ENCODE data around the gene ANKFN1. TPM values are rescaled to one million over a fixed set of nuclear protein-coding genes. Genes with fewer than 3 reads are reported as not detected.
"Not testable (repeated sequence)": the region's sequence is repeated elsewhere in the genome, so short reads cannot be mapped to it uniquely, and the experiment has no call there.

The ANKFN1 gene
- total RNA-seq, 1 experiment from 2014 or later: not detected

GRCh38 chr17:56407086-56407485 lies 253.8 kb downstream of the ANKFN1 start:
- CTCF ChIA-PET: no interaction called here
- Histone ChIP-seq H3K4me3 (ENCODE audit: low read depth, low read length, poor library complexity, severe bottlenecking) (no peak overlapping the region), H3K36me3 (ENCODE audit: insufficient read depth, low read length, poor library complexity, severe bottlenecking) (no peaks in the 10 kb centered on the region), H3K27me3 (replicated peaks; ENCODE audit: insufficient read depth, low read depth, low read length, poor library complexity) (no peaks in the 10 kb centered on the region), H3K4me1 (ENCODE audit: insufficient read depth, low read length, poor library complexity, severe bottlenecking) (no peaks in the 10 kb centered on the region), H3K9me3 (ENCODE audit: low read depth, low read length, poor library complexity, severe bottlenecking) (no peaks in the 10 kb centered on the region), H3K27ac (ENCODE audit: low read depth, low read length, poor library complexity, severe bottlenecking) (no peak overlapping the region)
- BruUV-seq (replicated peaks): no TSS peak
- intact Hi-C loops (cut with micrococcal nuclease; ENCODE audit: unreplicated experiment): no loop called here
- POLR2A ChIA-PET (ENCODE audit: low non-redundant PET): no interaction called here
- no peak for DNase-seq (ENCODE audit: low spot score)
- TF ChIP-seq CTCF (conservative IDR thresholded peaks at IDR 0.05; ENCODE audit: low read depth, low read length): no peak
- TF ChIP-seq EZH2 (IDR thresholded peaks at IDR 0.05; ENCODE audit: borderline replicate concordance, low read depth, low read length, poor library complexity, severe bottlenecking): no peak

- BruUV-seq (replicated peaks); H3K9me3 ChIP-seq (ENCODE audit: low read depth, low read length, poor library complexity, severe bottlenecking); H3K27ac ChIP-seq (ENCODE audit: low read depth, low read length, poor library complexity, severe bottlenecking); DNase-seq (ENCODE audit: low spot score); H3K36me3 ChIP-seq (ENCODE audit: insufficient read depth, low read length, poor library complexity, severe bottlenecking); H3K27me3 ChIP-seq (replicated peaks; ENCODE audit: insufficient read depth, low read depth, low read length, poor library complexity); H3K4me3 ChIP-seq (ENCODE audit: low read depth, low read length, poor library complexity, severe bottlenecking); CTCF ChIA-PET; intact Hi-C loops (cut with micrococcal nuclease; ENCODE audit: unreplicated experiment); H3K4me1 ChIP-seq (ENCODE audit: insufficient read depth, low read length, poor library complexity, severe bottlenecking); POLR2A ChIA-PET (ENCODE audit: low non-redundant PET): not testable (repeated sequence)
Observed at GRCh38 chr17:56412356-56412755, 259.1 kb downstream of the ANKFN1 start.

GRCh38 chr17:56416682-56417351 lies 263.5 kb downstream of the ANKFN1 start:
- Histone ChIP-seq H3K27me3 (replicated peaks; ENCODE audit: insufficient read depth, low read depth, low read length, poor library complexity) (peaks cover 4% of the 10 kb centered on the region), H3K9me3 (ENCODE audit: low read depth, low read length, poor library complexity, severe bottlenecking) (peaks cover 7% of the 10 kb centered on the region), H3K4me3 (ENCODE audit: low read depth, low read length, poor library complexity, severe bottlenecking) (no peak overlapping the region), H3K36me3 (ENCODE audit: insufficient read depth, low read length, poor library complexity, severe bottlenecking) (no peaks in the 10 kb centered on the region), H3K27ac (ENCODE audit: low read depth, low read length, poor library complexity, severe bottlenecking) (no peak overlapping the region), H3K4me1 (ENCODE audit: insufficient read depth, low read length, poor library complexity, severe bottlenecking) (no peaks in the 10 kb centered on the region)
- no TSS peak for BruUV-seq (replicated peaks)
- POLR2A ChIA-PET (ENCODE audit: low non-redundant PET): no interaction called here
- CTCF ChIA-PET: no interaction called here
- TF ChIP-seq CTCF (conservative IDR thresholded peaks at IDR 0.05; ENCODE audit: low read depth, low read length) (no peak), EZH2 (IDR thresholded peaks at IDR 0.05; ENCODE audit: borderline replicate concordance, low read depth, low read length, poor library complexity, severe bottlenecking) (no peak)
- intact Hi-C loops (cut with micrococcal nuclease; ENCODE audit: unreplicated experiment): no loop called here
- DNase-seq (ENCODE audit: low spot score): no peak

GRCh38 chr17:56424005-56424404 lies 270.7 kb downstream of the ANKFN1 start:
- no TSS peak for BruUV-seq (replicated peaks)

More at GRCh38 chr17:56424005-56424404, 270.7 kb downstream of the ANKFN1 start:
- intact Hi-C loops (cut with micrococcal nuclease; ENCODE audit: unreplicated experiment): no loop called here
- H3K27ac ChIP-seq (ENCODE audit: low read depth, low read length, poor library complexity, severe bottlenecking): no peak overlapping the region
- no peak for DNase-seq (ENCODE audit: low spot score)
- TF ChIP-seq EZH2 (IDR thresholded peaks at IDR 0.05; ENCODE audit: borderline replicate concordance, low read depth, low read length, poor library complexity, severe bottlenecking): no peak
- no peak for TF ChIP-seq CTCF (conservative IDR thresholded peaks at IDR 0.05; ENCODE audit: low read depth, low read length)
- H3K9me3 ChIP-seq (ENCODE audit: low read depth, low read length, poor library complexity, severe bottlenecking): no peaks in the 10 kb centered on the region
- POLR2A ChIA-PET (ENCODE audit: low non-redundant PET): no interaction called here
- H3K4me3 ChIP-seq (ENCODE audit: low read depth, low read length, poor library complexity, severe bottlenecking): no peak overlapping the region
- CTCF ChIA-PET: no interaction called here
- H3K36me3 ChIP-seq (ENCODE audit: insufficient read depth, low read length, poor library complexity, severe bottlenecking): no peaks in the 10 kb centered on the region
- no peaks in the 10 kb centered on the region for H3K27me3 ChIP-seq (replicated peaks; ENCODE audit: insufficient read depth, low read depth, low read length, poor library complexity)
- no peaks in the 10 kb centered on the region for H3K4me1 ChIP-seq (ENCODE audit: insufficient read depth, low read length, poor library complexity, severe bottlenecking)

Measured in A673 (cell line).